HepG2 (cell line): Measurements from ENCODE around the gene LRRC25. TPM values are rescaled to one million over a fixed set of nuclear protein-coding genes. Genes with fewer than 3 reads are reported as not detected.

Experiments
- CBX2 ChIP-seq, 2 experiments: fragments of 200-600 bp in 1 of 2; sonication (generic); formaldehyde crosslinking in 1 of 2; IDR thresholded peaks; 2 replicates each; pipeline versions ENCODE4 v1.7.0 to v1.8.1; 2018 to 2022; ENCODE audit warnings: low read depth in 2 of 2, low read length in 1 of 2, mild to moderate bottlenecking in 1 of 2, missing genetic modification reagents in 1 of 2
- HDAC2 ChIP-seq: sonication (generic); formaldehyde crosslinking; IDR thresholded peaks from 2 replicates; pipeline ENCODE4 v1.4.0; 2020; ENCODE audit warnings: missing genetic modification reagents
- HOXD1 ChIP-seq: sonication (generic); formaldehyde crosslinking; IDR thresholded peaks from 2 replicates; pipeline ENCODE4 v1.5.0; 2020; ENCODE audit warnings: missing genetic modification reagents
- MAX ChIP-seq: IDR thresholded peaks from 2 replicates; pipeline ENCODE4 v1.6.1; 2012; ENCODE audit warnings: inconsistent platforms
- NBN ChIP-seq: fragments of 450-650 bp; conservative IDR thresholded peaks from 2 replicates; pipeline ENCODE4 v1.6.1; 2017
- SRY ChIP-seq: sonication (generic); formaldehyde crosslinking; IDR thresholded peaks from 2 replicates; pipeline ENCODE4 v1.8.0; 2022; ENCODE audit warnings: mild to moderate bottlenecking, missing genetic modification reagents
- XBP1 ChIP-seq: sonication (generic); formaldehyde crosslinking; IDR thresholded peaks from 2 replicates; pipeline ENCODE4 v1.5.0; 2020; ENCODE audit warnings: missing genetic modification reagents
- ZNF639 ChIP-seq: conservative IDR thresholded peaks from 2 replicates; pipeline ENCODE4 v1.6.1; 2018; ENCODE audit warnings: missing genetic modification reagents
- ZNF747 ChIP-seq: sonication (generic); formaldehyde crosslinking; IDR thresholded peaks from 2 replicates; pipeline ENCODE4 v1.8.1; 2023; ENCODE audit warnings: missing genetic modification reagents, mild to moderate bottlenecking, borderline replicate concordance
- ZNF850 ChIP-seq: sonication (generic); formaldehyde crosslinking; conservative IDR thresholded peaks from 2 replicates; pipeline ENCODE4 v1.9.0; 2021; ENCODE audit warnings: mild to moderate bottlenecking, missing genetic modification reagents
- polyA plus RNA-seq, 8 experiments: library from polyadenylated mRNA; depleted of rRNA in 3 of 8; stranded (reverse) in 7 of 8; unstranded in 1 of 8; fragments of >200 nt; fragmentation: Illumina TruSeq in 4 of 8; extraction: Trizol in 4 of 8; gene quantifications; 2 replicates each; pipeline versions ENCODE4 v1.2.1 to v1.2.3, GENCODE V29; 2011 to 2016; ENCODE audit warnings: low read depth in 4 of 8, missing spikeins in 1 of 8, mixed read lengths in 1 of 8; ENCODE audit not compliant: insufficient read depth in 1 of 8
- total RNA-seq, 5 experiments: library from RNA; depleted of rRNA; stranded (reverse); fragments of >200 nt; fragmentation: Illumina TruSeq; extraction: Trizol; gene quantifications; 2 replicates each; pipeline ENCODE4 v1.2.3, GENCODE V29; 2016; ENCODE audit warnings: low read depth in 1 of 5
- TF ChIP-seq, protein P1 (sequence below): sonication (generic); formaldehyde crosslinking; IDR thresholded peaks from 2 replicates; pipeline ENCODE4 v1.4.0; 2020; ENCODE audit warnings: missing genetic modification reagents
- TF ChIP-seq, protein P2 (sequence below): IDR thresholded peaks from 2 replicates; pipeline ENCODE4 v1.6.1; 2018; ENCODE audit warnings: missing genetic modification reagents
- TF ChIP-seq, protein P3 (sequence below): sonication (generic); formaldehyde crosslinking; IDR thresholded peaks from 2 replicates; pipeline ENCODE4 v1.4.0; 2020; ENCODE audit warnings: mild to moderate bottlenecking, missing genetic modification reagents
- TF ChIP-seq, protein P4 (sequence below): sonication (generic); formaldehyde crosslinking; conservative IDR thresholded peaks from 2 replicates; pipeline ENCODE4 v1.8.0; 2022; ENCODE audit warnings: missing genetic modification reagents

LRRC25 gene
- total and polyA plus RNA-seq, 2 of the 13 experiments (the other 11 are each of a cell fraction or from before 2014, with no cell fraction given): 0.13 to 0.53 TPM

GRCh38 chr19:18437491-18438330 is 40.3 kb upstream of the LRRC25 start, which contains the start of gene ISYNA1 (continued):
- TF ChIP-seq, protein P1, sequence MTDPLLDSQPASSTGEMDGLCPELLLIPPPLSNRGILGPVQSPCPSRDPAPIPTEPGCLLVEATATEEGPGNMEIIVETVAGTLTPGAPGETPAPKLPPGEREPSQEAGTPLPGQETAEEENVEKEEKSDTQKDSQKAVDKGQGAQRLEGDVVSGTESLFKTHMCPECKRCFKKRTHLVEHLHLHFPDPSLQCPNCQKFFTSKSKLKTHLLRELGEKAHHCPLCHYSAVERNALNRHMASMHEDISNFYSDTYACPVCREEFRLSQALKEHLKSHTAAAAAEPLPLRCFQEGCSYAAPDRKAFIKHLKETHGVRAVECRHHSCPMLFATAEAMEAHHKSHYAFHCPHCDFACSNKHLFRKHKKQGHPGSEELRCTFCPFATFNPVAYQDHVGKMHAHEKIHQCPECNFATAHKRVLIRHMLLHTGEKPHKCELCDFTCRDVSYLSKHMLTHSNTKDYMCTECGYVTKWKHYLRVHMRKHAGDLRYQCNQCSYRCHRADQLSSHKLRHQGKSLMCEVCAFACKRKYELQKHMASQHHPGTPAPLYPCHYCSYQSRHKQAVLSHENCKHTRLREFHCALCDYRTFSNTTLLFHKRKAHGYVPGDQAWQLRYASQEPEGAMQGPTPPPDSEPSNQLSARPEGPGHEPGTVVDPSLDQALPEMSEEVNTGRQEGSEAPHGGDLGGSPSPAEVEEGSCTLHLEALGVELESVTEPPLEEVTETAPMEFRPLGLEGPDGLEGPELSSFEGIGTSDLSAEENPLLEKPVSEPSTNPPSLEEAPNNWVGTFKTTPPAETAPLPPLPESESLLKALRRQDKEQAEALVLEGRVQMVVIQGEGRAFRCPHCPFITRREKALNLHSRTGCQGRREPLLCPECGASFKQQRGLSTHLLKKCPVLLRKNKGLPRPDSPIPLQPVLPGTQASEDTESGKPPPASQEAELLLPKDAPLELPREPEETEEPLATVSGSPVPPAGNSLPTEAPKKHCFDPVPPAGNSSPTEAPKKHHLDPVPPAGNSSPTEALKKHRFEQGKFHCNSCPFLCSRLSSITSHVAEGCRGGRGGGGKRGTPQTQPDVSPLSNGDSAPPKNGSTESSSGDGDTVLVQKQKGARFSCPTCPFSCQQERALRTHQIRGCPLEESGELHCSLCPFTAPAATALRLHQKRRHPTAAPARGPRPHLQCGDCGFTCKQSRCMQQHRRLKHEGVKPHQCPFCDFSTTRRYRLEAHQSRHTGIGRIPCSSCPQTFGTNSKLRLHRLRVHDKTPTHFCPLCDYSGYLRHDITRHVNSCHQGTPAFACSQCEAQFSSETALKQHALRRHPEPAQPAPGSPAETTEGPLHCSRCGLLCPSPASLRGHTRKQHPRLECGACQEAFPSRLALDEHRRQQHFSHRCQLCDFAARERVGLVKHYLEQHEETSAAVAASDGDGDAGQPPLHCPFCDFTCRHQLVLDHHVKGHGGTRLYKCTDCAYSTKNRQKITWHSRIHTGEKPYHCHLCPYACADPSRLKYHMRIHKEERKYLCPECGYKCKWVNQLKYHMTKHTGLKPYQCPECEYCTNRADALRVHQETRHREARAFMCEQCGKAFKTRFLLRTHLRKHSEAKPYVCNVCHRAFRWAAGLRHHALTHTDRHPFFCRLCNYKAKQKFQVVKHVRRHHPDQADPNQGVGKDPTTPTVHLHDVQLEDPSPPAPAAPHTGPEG: peak; percentile 45; the same call in 1 of the 2 replicates
- TF ChIP-seq, protein P2, sequence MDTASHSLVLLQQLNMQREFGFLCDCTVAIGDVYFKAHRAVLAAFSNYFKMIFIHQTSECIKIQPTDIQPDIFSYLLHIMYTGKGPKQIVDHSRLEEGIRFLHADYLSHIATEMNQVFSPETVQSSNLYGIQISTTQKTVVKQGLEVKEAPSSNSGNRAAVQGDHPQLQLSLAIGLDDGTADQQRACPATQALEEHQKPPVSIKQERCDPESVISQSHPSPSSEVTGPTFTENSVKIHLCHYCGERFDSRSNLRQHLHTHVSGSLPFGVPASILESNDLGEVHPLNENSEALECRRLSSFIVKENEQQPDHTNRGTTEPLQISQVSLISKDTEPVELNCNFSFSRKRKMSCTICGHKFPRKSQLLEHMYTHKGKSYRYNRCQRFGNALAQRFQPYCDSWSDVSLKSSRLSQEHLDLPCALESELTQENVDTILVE (CRISPR knock-in tag): peak; percentile 71; the same call in 1 of the 2 replicates
- TF ChIP-seq SRY (CRISPR knock-in tag): 0 out of 2 replicates have a peak, but pooled peaks have one; percentile 32
- TF ChIP-seq NBN: no peak
- no peak for TF ChIP-seq HDAC2
- TF ChIP-seq, protein P3, sequence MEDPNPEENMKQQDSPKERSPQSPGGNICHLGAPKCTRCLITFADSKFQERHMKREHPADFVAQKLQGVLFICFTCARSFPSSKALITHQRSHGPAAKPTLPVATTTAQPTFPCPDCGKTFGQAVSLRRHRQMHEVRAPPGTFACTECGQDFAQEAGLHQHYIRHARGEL (CRISPR knock-in tag): no peak
- peak; percentile 51 for TF ChIP-seq MAX
- 0 out of 2 replicates have a peak, but pooled peaks have one; percentile 70 for TF ChIP-seq ZNF850
- TF ChIP-seq, protein P4, sequence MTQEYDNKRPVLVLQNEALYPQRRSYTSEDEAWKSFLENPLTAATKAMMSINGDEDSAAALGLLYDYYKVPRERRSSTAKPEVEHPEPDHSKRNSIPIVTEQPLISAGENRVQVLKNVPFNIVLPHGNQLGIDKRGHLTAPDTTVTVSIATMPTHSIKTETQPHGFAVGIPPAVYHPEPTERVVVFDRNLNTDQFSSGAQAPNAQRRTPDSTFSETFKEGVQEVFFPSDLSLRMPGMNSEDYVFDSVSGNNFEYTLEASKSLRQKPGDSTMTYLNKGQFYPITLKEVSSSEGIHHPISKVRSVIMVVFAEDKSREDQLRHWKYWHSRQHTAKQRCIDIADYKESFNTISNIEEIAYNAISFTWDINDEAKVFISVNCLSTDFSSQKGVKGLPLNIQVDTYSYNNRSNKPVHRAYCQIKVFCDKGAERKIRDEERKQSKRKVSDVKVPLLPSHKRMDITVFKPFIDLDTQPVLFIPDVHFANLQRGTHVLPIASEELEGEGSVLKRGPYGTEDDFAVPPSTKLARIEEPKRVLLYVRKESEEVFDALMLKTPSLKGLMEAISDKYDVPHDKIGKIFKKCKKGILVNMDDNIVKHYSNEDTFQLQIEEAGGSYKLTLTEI: no peak
- TF ChIP-seq HOXD1 (CRISPR knock-in tag): 0 out of 2 replicates have a peak, but pooled peaks have one; percentile 32
- TF ChIP-seq ZNF747: 0 out of 2 replicates have a peak, but pooled peaks have one; percentile 51
- 0 out of 2 replicates have a peak, but pooled peaks have one; percentile 52 for TF ChIP-seq ZNF639 (CRISPR knock-in tag)
- no peak for TF ChIP-seq XBP1 (CRISPR knock-in tag)
- no peak for TF ChIP-seq CBX2 (IDR thresholded peaks at IDR 0.05; ENCODE audit: low read depth, low read length)
- no peak for TF ChIP-seq CBX2 (CRISPR knock-in tag; IDR thresholded peaks at IDR 0.05; ENCODE audit: low read depth)
